Neural cell (in vitro differentiated cells): Measurements from ENCODE around the gene FAM219B. TPM values are rescaled to one million over a fixed set of nuclear protein-coding genes. Genes with fewer than 3 reads are reported as not detected.

Experiments used
- H2AFZ ChIP-seq: fragments of 200-600, 300-800 bp; sonication (generic), shearing (Covaris generic); 2 replicates; pipeline ENCODE4 v1.6.0; 2014; ENCODE audit warnings: low read depth, mild to moderate bottlenecking, antibody characterized with exemption, low read length, moderate library complexity
- H3F3A ChIP-seq: fragments of 200-600 bp; shearing (Covaris generic); 2 replicates; pipeline ENCODE4 v1.6.1; 2016; ENCODE audit warnings: mild to moderate bottlenecking, moderate library complexity, mixed read lengths, antibody characterized with exemption, low read length; ENCODE audit not compliant: insufficient read depth, poor library complexity, severe bottlenecking
- H3K27ac ChIP-seq: fragments of 200-600, 300-800 bp; sonication (generic), shearing (Covaris generic); 2 replicates; pipeline ENCODE4 v1.5.1; 2014; ENCODE audit warnings: mild to moderate bottlenecking, low read length, moderate library complexity
- H3K27me3 ChIP-seq: fragments of 300-800, 200-600 bp; sonication (generic), shearing (Covaris generic); 2 replicates; pipeline ENCODE4 v1.6.0; 2014; ENCODE audit warnings: mild to moderate bottlenecking, low read depth, low read length, moderate library complexity; ENCODE audit not compliant: insufficient read depth
- H3K36me3 ChIP-seq: fragments of 300-800, 200-600 bp; sonication (generic), shearing (Covaris generic); 2 replicates; pipeline ENCODE4 v1.5.1; 2014; ENCODE audit warnings: mild to moderate bottlenecking, antibody characterized with exemption, low read length, moderate library complexity; ENCODE audit not compliant: insufficient read depth
- H3K4me2 ChIP-seq: fragments of 300-800, 200-600 bp; sonication (generic), shearing (Covaris generic); 2 replicates; pipeline ENCODE4 v1.6.0; 2014; ENCODE audit warnings: mild to moderate bottlenecking, low read length
- H3K4me3 ChIP-seq: fragments of 300-800, 200-600 bp; sonication (generic), shearing (Covaris generic); 2 replicates; pipeline ENCODE4 v1.5.1; 2014; ENCODE audit warnings: mild to moderate bottlenecking, low read length, moderate library complexity
- H3K79me2 ChIP-seq: fragments of 200-600 bp; shearing (Covaris generic); replicated peaks from 2 replicates; pipeline ENCODE4 v1.6.0; 2014; ENCODE audit warnings: mild to moderate bottlenecking, low read length, moderate library complexity; ENCODE audit not compliant: insufficient read depth
- H3K9ac ChIP-seq: fragments of 300-800, 200-600 bp; sonication (generic), shearing (Covaris generic); 2 replicates; pipeline ENCODE4 v1.6.1; 2016; ENCODE audit warnings: mild to moderate bottlenecking, low read length, mixed read lengths
- H3K9me2 ChIP-seq: fragments of 200-600 bp; shearing (Covaris generic); 2 replicates; pipeline ENCODE4 v1.6.1; 2016; ENCODE audit warnings: mild to moderate bottlenecking, low read length, mixed read lengths; ENCODE audit not compliant: insufficient read depth
- H3K9me3 ChIP-seq: fragments of 200-600, 300-800 bp; sonication (generic), shearing (Covaris generic); 2 replicates; pipeline ENCODE4 v1.6.1; 2016; ENCODE audit warnings: mild to moderate bottlenecking, mixed run types, low read length, moderate library complexity, mixed read lengths
- H4K20me1 ChIP-seq: fragments of 200-600 bp; shearing (Covaris generic); 2 replicates; pipeline ENCODE4 v1.6.1; 2016; ENCODE audit warnings: mild to moderate bottlenecking, mixed run types; ENCODE audit not compliant: insufficient read depth
- CTCF ChIP-seq: fragments of 450-650 bp; IDR thresholded peaks from 2 replicates; pipeline ENCODE4 v1.5.1; 2014; ENCODE audit warnings: antibody characterized with exemption, mild to moderate bottlenecking, moderate library complexity; ENCODE audit not compliant: poor library complexity, severe bottlenecking
- EP300 ChIP-seq: fragments of 450-650 bp; conservative IDR thresholded peaks from 2 replicates; pipeline ENCODE4 v1.6.1; 2014; ENCODE audit warnings: antibody characterized with exemption, mild to moderate bottlenecking, moderate library complexity; ENCODE audit not compliant: poor library complexity, severe bottlenecking
- EZH2 ChIP-seq: fragments of 200-600, 300-800 bp; shearing (Covaris generic), sonication (generic); IDR thresholded peaks from 2 replicates; pipeline ENCODE4 v1.6.1; 2014; ENCODE audit warnings: antibody characterized with exemption, low read length, borderline replicate concordance, mild to moderate bottlenecking; ENCODE audit not compliant: insufficient read depth, poor library complexity, severe bottlenecking
- MXI1 ChIP-seq: fragments of 450-650 bp; conservative IDR thresholded peaks from 2 replicates; pipeline ENCODE4 v1.6.1; 2014; ENCODE audit warnings: antibody characterized with exemption, mild to moderate bottlenecking; ENCODE audit not compliant: poor library complexity, severe bottlenecking
- RAD21 ChIP-seq: fragments of 450-650 bp; conservative IDR thresholded peaks from 2 replicates; pipeline ENCODE4 v1.6.1; 2014; ENCODE audit warnings: antibody characterized with exemption, mild to moderate bottlenecking, moderate library complexity
- REST ChIP-seq: IDR thresholded peaks from 2 replicates; pipeline ENCODE4 v1.6.1; 2012; ENCODE audit warnings: borderline replicate concordance
- SMC3 ChIP-seq: fragments of 450-650 bp; conservative IDR thresholded peaks from 2 replicates; pipeline ENCODE4 v1.6.1; 2014; ENCODE audit warnings: antibody characterized with exemption, mild to moderate bottlenecking, moderate library complexity; ENCODE audit not compliant: poor library complexity
- polyA plus RNA-seq: library from polyadenylated mRNA; depleted of rRNA; stranded (reverse); fragments of >200 nt; gene quantifications from 2 replicates; pipeline ENCODE4 v1.2.3, GENCODE V29; 2014

FAM219B gene
- polyA plus RNA-seq, 1 donor from 2014 or later, result 250 TPM

- no peak for TF ChIP-seq CTCF
- TF ChIP-seq SMC3, result no peak
- no peak for TF ChIP-seq RAD21
- Histone ChIP-seq H4K20me1 (no peaks in the 10 kb centered on the region), H3K9ac (no peak overlapping the region), H3K9me2 (no peaks in the 10 kb centered on the region), H2AFZ (no peak overlapping the region), H3K9me3 (no peaks in the 10 kb centered on the region), H3K36me3 (peaks cover 7% of the 10 kb centered on the region), H3F3A (no peaks in the 10 kb centered on the region), H3K79me2 (peaks cover 16% of the 10 kb centered on the region), H3K4me2 (no peak overlapping the region), H3K27ac (no peak overlapping the region), H3K27me3 (no peaks in the 10 kb centered on the region), H3K4me3 (no peak overlapping the region)
Observed at GRCh38 chr15:74928771-74929198, 22.1 kb upstream of the FAM219B start.

GRCh38 chr15:74924525-74924924 lies 17.9 kb upstream of the FAM219B start:
- no peaks in the 10 kb centered on the region for H3F3A ChIP-seq
- no peak overlapping the region for H3K4me2 ChIP-seq
- H3K36me3 ChIP-seq, result peaks cover 7% of the 10 kb centered on the region
- H3K79me2 ChIP-seq, result no peaks in the 10 kb centered on the region
- H4K20me1 ChIP-seq, result no peaks in the 10 kb centered on the region
- no peaks in the 10 kb centered on the region for H3K27me3 ChIP-seq
- H3K27ac ChIP-seq, result no peak overlapping the region
- H3K4me3 ChIP-seq, result no peak overlapping the region
- H3K9ac ChIP-seq, result no peak overlapping the region
- no peaks in the 10 kb centered on the region for H3K9me3 ChIP-seq
- no peaks in the 10 kb centered on the region for H3K9me2 ChIP-seq
- H2AFZ ChIP-seq, result no peak overlapping the region
- TF ChIP-seq SMC3 (no peak), EP300 (no peak), CTCF (no peak), EZH2 (no peak), MXI1 (no peak), REST (no peak)
